Stimulated activated CD8-positive, alpha-beta memory T cell treated with anti-CD3 and anti-CD28 coated beads, Interleukin-4, amount 100 ng/mL, for 1 hour (primary cell): ENCODE data around the gene EIF1AX.
A peak's percentile ranks its signal among the peaks of the same experiment; 100 is the strongest.
"Not testable (repeated sequence)": the region's sequence is repeated elsewhere in the genome, so short reads cannot be mapped to it uniquely, and the experiment has no call there.

Experiments used
- DNase-seq, 2 donors: peaks; one replicate each; pipeline ENCODE4 v3.0.0-alpha.2; 2020; ENCODE audit warnings: low read depth in 2 of 2, low spot score in 1 of 2

EIF1AX gene, protein sequence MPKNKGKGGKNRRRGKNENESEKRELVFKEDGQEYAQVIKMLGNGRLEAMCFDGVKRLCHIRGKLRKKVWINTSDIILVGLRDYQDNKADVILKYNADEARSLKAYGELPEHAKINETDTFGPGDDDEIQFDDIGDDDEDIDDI

DNA sequence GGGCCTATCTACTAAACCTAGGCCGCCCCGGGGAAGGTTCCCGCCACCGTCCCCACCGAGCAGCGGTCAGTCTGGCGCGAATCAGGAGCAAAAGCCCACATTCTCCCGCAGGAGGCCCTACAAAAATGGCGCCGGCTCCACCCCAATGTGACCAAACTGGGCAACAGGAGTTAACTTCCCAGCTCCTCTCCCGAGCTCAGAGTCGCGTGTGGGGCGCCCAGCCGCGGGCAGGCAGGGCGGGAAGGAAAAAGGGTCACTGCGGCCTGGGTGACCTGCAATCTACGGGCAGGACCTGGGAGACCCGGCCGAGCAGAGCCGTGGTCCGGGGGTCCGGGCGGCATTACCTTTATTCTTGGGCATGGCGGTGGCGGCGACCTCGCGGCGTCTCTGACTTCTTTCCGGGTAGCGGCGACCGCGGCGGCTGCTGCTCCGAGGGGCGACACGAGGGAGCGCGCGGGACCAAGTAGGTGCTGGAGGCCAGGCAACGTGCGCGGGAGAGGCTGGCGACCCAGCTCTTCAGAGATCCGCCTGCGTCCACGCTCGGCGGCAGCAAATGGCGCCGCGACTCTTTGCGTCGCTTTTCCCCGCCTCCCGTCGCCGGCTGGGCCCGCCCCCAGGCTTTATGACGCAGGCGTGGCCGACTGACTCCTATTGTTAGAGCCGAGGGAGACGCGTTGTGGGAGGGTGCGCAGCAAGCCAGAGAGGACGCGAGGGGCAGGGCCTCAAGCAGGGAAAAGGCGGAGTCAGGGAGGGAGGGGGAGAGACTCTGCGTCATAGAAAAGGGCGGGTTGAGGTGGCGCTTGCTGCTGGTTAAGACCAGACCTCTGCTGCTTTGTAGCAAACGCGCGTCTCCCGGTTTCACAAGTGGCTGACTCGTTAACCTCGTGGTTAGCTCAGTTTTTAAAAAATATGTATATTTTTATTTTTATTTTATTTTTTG, at the start of gene EIF1AX:
Gene EIF1AX (minus strand): TSS at position 558 of the 940 bp plus-strand sequence. CDS start 198 bp downstream, at position 360.
- peak; percentile 89 to 96 for DNase-seq

DNA sequence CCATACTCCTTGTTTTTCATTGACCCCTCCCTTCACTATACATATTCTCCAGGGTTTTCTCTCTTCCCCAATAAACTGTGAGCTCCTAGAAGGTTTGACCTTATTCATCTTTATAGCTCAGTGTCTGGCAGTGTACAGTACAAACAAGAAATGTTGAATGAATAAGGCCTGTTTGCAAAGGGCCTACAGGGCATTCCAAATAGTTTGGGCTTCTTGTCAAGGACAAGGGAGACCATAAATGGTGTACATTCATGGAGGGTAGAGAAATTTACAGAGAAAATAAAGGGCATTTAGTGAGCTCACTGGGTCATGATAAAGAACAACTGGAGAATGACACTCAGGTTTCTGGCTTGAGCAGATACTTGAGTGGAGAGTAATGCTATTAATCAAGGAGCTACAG, 47.5 kb upstream of the EIF1AX start:
- DNase-seq, result no peak

DNA sequence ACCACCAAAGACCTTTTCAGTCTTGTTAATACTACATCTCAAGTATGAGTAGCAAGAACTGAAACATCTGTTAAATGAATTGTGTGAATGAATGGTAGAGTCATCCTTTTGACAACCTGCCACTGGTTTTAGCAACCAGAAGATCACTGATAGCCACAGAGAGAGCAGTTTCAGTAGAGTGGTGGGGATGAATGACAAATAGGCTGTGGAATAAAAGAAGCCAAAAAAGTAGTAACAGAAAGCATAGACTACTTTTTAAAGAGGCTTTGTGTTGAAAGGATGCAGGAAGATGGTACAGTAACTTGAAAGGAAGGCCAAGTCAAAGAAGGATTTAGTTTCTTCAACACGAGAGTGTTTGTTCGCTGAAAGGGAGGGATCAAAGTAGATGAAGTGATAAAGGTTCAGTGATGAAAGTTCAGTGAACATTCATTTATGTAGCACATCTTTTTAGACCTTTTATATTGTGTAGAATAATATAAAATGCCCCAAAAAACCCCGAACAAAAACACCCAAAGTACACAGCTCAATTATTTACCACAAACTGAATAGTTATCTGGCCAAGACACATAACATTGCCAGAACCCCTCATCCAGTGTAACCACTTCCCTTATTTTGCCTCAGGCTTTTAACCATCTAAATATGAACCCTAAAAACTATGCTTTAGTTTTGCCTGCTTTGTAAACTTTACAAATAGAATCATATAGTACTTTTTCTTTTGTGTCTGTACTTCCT, 40.1 kb upstream of the EIF1AX start:
- no peak for DNase-seq

DNA sequence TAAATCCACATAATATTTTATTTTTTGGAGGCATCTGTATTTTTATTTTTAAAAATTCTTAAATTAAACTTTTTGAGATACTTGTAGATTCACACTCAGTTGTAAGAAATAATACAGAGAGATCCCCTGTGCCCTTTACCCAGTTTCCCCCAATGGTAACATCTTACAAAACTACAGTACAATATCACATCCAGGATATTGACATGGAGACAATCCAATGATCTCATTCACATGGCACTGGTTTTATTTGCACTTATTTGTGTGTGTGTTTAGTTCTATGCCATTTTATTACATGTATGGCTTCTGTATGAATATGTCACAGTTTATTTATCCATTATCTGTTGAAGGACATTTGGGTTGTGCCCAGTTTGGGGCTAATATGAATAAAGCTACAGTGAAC, 35.5 kb upstream of the EIF1AX start:
- DNase-seq, result no peak

DNA sequence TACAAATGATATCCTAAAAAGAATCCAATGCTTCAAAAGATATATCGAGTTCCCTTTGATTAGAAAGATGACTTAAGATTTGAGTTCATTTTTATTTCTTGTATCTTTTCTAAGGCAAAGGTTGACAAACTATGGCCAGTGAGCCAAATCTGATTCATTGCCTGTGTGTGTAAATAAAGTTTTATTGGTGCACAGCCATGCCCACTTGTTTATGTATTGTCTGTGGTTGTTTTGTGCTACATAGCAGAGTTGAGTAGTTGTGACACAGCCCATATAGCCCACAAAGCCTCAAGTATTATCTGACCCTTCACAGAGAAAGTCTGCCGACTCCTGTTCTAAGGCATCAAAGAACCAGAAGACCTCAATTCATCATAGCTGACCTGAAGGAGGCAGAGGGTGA, 32.2 kb upstream of the EIF1AX start:
- DNase-seq, result no peak

DNA sequence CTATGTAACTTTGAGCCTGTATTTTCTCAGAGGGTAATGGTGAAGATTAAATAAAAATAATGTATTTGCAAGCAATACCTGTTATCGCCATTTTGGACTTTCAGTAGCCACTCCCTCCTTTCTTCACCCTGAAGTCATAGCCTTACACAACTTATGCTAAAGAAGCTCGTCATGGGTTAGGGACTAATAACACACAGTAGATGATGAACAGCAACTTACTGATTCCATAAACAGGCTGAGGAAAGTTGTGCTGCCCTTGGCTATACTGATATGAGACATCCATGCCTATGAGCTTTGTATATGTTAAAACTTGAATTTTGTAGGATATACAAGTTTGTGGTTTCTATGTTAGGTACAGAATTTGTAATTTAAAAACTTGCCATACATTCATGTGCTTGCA, 31.7 kb upstream of the EIF1AX start:
- DNase-seq, result no peak

DNA sequence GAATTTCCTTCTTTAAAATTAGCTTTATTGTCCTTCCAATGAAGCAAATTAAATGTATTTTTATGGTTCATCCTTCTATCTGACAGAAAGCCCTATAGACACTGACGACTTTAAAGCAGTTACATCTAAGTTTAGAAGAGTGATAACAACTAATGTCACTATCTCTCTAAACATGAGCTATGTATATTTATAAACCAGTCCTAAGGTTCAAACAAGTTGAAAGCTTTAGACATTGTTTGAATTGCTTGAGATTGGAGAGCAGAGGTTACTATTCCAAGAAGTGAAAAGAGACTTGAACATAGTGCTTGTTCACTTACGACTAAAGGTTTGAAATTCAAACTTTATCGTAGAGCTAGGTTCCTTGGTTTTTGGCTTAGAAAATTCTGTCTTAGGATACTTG, 30.2 kb upstream of the EIF1AX start:
- no peak for DNase-seq

DNA sequence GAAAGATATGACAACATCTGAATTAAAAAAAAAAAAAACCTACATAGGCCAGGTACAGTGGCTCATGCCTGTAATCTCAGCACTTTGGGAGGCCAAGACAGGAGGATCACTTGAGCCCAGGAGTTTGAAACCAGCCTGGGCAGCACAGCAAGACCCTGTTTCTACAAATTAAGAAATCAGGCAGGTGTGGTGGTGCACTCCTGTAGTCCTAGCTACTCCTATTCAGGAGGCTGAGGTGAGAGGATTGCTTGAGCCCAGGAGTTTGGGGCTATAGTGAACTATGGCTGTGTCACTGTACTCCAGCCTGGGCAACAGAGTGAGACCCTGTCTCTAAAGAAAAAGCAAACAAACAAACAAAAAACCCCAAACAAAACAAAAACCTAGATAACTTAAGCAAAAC, 20.9 kb upstream of the EIF1AX start:
- not testable (repeated sequence) for DNase-seq

DNA sequence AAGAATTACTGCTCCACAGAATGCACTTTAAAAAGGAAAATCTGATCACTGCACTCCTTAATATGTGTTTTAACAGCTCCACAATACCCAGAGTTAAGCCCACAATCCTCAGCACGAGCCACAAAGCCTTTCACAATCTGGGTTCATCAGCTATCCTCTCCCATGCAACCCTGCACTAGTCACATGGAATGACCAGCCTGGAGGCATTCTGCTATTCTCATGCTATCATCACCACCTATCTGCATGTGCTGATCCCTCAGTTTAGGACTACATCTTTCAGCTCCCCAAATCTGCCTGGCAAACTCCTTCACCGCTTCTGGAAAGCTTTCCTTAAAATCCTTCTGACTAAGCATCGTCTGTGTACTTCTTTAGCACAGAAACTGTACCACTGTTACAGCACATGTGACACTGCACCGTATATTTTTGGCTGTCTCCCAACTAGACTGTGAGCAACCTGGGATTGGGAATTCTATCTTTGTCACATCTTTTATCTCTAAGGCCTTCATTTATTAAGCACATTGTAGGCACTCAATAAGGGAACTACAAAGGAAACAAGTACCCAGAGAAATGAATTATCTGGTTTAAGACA, 18.3 kb upstream of the EIF1AX start:
- DNase-seq, result no peak

DNA sequence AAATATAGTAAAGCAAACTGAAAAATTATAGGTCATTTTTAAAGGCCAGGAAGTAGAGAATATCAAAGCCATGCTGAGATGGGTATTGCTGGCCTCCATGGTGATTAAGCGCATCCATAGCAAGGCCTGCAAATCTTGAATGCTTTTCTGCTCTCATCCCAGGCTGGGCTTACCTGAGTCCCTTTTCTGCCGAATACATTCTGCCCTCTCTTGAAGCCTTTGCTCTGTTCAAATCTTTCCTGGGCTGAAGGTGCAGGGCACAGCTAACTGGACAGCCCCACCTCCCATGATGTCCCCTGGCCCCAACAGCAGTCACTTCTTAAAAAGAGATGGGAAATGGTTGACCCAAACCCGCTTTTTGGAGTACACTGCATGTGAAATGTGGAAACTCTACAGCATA, 10.1 kb upstream of the EIF1AX start:
- DNase-seq, result no peak

DNA sequence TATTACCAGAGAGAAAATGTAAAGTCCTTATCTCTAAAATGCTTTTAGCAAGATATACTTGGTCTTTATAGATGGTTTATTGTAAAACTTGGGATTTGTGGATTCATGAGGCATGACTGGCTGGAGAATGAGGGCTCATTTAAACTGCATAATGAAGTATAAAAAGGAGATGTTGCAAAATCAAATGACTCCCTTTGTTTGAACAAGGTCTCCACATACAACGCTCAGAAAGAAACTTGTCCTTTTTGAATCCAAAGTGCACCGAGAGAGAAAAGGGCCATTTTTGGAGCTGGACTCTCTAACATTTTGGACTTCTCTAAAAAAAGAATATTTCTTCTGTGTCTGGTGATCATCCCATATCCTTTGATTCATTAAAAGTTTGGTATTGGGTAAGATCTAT, 7.7 kb upstream of the EIF1AX start:
- DNase-seq, result no peak

DNA sequence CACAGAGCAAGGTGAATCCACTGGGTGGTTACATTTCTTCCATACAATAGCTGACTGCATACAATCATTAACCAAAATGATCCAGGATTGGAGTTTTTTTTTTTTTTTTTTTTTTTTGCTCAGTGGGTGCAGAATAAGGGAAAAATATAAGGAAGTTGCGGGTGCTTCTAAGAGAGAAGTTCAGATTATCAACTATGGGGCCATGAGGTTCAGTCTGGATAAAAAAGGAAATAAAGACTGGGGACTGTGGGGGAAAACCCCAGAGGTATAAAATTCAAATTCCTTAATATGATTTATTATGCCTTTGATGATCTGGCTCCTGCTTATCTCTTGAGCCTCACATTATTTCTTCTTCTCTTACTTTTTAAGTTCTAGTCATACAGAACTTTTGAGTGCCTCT, 5.9 kb upstream of the EIF1AX start:
- DNase-seq, result no peak

DNA sequence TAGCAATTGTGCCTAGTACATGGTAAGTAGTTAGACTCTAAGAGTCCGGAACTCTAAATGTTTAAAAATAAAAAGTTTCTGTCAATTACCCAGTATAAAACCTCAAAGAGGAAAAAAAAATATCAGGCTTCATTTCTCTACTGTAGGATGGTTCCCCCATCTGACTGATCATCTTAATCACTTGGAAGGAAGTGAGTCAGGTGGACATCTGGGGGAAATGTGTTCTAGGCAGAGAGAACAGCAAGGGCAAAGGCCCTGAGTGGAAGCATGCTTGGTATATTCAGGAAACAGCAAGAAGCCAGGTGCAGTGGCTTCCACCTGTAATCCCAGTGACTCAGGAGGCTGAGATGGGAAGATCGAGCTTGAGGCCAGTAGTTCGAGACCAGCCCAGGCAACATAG, 2.9 kb upstream of the EIF1AX start:
- DNase-seq, result no peak

DNA sequence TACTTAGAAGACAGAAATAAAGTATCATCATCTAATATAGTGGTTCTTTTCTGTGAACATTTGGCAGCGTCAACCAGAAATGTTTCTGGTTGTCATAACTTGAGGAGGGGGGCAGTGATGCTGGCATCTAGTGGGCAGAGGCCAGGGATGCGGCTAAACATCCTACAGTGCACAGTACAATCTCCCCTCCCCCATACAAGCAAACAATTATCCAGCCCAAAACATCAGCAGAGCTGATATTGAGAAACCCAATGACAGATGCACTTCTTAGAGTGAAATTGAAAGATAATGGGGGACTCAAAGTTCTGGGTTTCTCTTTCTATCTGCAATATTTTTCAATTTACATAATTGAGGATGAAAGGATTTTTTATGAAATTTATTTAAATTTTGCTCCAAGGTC, 1.9 kb upstream of the EIF1AX start:
- no peak for DNase-seq

DNA sequence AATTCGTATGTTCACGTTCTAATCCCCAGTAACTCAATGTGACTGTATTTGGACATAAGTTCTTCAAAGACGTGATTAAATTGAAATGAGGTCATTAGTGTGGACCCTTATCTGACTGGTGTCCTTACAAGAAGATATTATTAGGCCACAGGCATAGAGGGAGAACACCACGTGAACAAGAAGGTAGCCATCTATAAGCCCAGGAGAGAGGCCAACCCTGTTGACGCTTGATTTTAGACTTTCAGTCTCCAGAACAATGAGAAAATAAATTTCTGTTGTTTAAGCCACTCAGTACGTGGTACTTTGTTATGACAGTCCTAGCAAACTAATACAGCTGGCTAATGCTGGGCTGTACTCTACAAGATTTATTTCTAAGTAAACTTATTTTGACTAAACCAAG, 1.5 kb upstream of the EIF1AX start:
- no peak for DNase-seq

DNA sequence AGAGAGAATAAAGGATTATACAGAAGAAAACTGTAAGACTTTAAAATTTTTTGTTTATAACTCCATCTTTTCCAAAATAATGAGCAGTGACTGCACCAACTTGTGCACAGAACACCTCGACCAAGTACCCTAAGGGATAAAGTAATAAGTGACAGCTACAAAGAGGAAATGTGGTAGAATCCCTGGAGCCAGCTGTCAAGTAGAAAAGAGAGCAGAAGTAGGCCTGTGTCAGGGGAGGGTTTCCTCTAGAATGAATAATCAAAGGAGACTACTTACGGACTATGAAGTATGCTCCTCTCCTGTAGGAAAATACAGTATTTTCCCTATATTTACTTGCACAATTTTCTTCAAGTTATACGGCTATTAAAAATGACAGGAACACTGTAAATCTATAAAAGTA, 1.2 kb downstream of the EIF1AX start:
- DNase-seq, result no peak

DNA sequence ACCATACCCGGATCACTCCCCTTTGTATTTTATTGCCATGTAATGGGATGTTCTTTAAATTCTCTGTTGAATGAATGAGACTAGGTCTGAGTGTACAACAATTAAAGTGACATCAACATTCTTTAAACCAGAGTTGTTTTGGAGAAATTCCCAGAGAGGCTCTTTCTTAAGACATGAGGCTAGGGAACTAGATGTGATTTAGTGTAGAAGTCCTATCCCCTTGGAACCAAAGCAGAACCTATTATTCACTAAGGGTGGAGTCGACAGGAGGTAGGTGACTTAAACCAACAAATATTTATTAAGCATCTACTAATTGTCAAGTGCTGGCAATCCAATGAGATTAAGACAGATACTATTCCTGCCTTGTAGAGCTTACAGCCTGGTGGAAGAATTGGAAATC, 1.7 kb downstream of the EIF1AX start:
- DNase-seq, result no peak

DNA sequence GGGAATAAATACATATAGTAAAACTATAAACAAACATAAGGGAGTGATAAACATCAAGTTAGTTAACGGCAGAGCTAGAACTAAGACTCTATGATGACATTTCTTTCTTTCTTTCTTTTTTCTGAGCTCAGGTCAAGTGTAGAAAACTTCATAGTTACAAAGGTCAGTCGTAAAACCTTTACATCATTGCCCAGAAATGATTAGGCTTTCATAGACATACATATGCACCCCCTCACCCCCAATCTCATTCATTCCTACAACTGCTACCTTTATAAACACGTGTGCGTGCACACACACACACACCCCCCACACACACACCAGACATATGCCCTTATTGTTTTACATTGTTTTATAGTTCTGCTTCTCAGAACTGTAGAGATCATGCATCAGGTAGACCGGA, 5.7 kb downstream of the EIF1AX start:
- no peak for DNase-seq

DNA sequence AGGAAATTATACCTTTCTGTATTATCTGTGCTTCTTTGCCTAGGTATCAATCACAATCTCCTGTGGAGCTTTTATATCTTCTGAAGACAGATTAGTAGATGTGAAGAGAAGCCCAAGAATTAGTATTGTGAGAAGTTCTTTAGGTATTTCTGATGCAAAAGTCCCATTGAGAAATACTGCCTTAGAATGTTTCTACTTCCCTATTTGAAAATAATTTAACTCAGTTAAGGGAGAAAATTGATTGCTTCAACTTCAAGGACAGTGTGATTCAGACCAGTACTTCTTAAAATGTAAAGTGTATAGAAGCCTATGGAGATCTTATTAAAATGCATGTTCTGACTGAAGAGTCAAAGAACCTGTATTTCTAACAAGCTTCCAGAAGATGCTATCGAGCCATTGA, 9.0 kb downstream of the EIF1AX start:
- no peak for DNase-seq

DNA sequence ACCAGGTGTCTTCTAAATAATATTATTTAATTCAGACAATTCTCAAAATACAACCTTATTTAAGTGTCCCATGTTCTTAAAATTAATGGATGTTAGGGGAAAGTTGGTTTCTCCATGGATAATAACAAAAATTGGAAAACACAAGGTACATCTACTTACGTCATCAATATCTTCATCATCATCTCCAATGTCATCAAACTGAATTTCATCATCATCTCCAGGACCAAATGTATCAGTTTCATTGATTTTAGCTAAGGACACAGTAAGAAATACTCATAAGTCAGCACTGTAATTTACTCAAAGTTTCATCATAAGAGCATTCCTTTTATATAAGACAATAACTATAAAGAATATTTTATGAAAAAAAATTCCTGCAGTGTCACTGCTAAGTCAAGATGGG, 11.3 kb downstream of the EIF1AX start:
- DNase-seq, result no peak

DNA sequence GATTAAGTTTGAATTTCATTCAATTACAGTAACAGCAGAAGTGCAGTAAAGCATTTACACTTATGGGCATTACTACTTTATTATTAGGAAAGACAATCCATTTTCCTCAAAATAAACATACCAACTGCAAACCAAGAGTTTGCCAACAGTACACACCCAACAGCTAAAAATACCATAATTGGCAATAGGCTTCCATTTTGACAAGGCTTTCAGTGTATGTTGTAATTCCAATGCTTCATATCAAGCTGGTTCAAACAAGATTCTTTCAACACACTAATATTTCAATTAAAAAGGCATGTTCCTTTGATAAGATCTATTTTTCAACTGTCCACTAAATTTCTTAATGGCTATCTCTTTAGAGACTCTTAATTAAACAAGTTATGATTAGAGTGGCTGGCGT, 12.1 kb downstream of the EIF1AX start:
- no peak for DNase-seq

DNA sequence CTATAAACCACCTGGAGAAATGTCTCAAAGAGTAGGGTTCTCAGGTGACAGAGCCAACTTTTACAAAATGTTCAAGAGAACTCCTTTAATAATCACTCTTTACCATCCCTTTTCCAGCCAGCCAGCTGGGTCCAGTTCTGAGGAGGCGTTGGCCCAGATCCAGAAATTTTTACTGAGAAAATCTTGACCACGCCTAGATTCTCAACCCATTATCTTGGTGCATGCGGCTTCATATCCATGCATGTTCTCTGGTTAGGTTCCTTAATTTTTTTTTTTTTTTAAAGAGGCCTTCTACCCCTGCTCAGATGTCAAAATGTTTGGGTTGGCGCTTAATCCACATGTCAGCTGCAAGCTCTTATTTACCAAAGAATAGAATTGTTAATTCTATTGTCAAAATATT, 13.0 kb downstream of the EIF1AX start:
- DNase-seq, result no peak
